Lower leg skin (tissue), 4 donors: ENCODE data around the gene THAP9. TPM values are rescaled to one million over a fixed set of nuclear protein-coding genes. Genes with fewer than 3 reads are reported as not detected.

Experiments used
- DNase-seq, 2 donors: peaks; one replicate each; pipeline ENCODE4 v3.0.0-alpha.2; 2019; ENCODE audit warnings: low spot score in 2 of 2
- H3K4me3 ChIP-seq: fragments of 200-600 bp; sonication (generic); 2 replicates; pipeline ENCODE4 v1.5.1; 2017; ENCODE audit warnings: mild to moderate bottlenecking, low read depth; ENCODE audit not compliant: poor library complexity, severe bottlenecking
- CTCF ChIP-seq, 3 donors: fragments of 450-650 bp; IDR thresholded peaks; one replicate each; pipeline ENCODE4 v1.5.1; 2016; ENCODE audit warnings: antibody characterized with exemption in 3 of 3, mild to moderate bottlenecking in 3 of 3, moderate library complexity in 2 of 3
- POLR2A ChIP-seq, 2 donors: fragments of 450-650 bp; IDR thresholded peaks; one replicate each; pipeline ENCODE4 v1.6.1; 2016 to 2017; ENCODE audit warnings: antibody characterized with exemption in 2 of 2, mild to moderate bottlenecking in 1 of 2, moderate library complexity in 1 of 2
- WGBS, 2 donors: methylation state at CpG; one replicate each; pipeline ENCODE4 v1.1.5; 2018; 5-methylcytosine and 5-hydroxymethylcytosine counted together
- intact Hi-C: fragments of 100-400 bp; cut with DNase I; formaldehyde crosslinking; loops from one replicate; pipeline ENCODE4 v1.15.0; 2023; ENCODE audit warnings: low total_unique reads
- total RNA-seq, 4 donors: library from RNA; depleted of rRNA; stranded (reverse); fragments of >200 nt; gene quantifications; one replicate each; pipeline ENCODE4 v1.1.0, GENCODE V29; 2016

The THAP9 gene
- total RNA-seq, 4 donors from 2014 or later: 3.2 to 3.8 (median 3.5) TPM

GRCh38 chr4:82934441-82934840 is 33.9 kb downstream of the THAP9 start:
- TF ChIP-seq CTCF (IDR thresholded peaks at IDR 0.05) (no peak), POLR2A (IDR thresholded peaks at IDR 0.05) (no peak)
- no peak for DNase-seq
- no peak overlapping the region for H3K4me3 ChIP-seq
- intact Hi-C loops: no loop called here

GRCh38 chr4:82939414-82939813 is 38.9 kb downstream of the THAP9 start:
- no peak for DNase-seq
- intact Hi-C loops: no loop called here
- TF ChIP-seq POLR2A (IDR thresholded peaks at IDR 0.05) (no peak), CTCF (IDR thresholded peaks at IDR 0.05) (no peak)
- no peak overlapping the region for H3K4me3 ChIP-seq
- whole genome bisulfite sequencing, 2 donors: 72 to 81% methylated on average over 2 of the region's 2 CpGs

- intact Hi-C loops: no loop called here
- no peak overlapping the region for H3K4me3 ChIP-seq
- no peak for DNase-seq
- TF ChIP-seq POLR2A (IDR thresholded peaks at IDR 0.05) (no peak), CTCF (IDR thresholded peaks at IDR 0.05) (no peak)
Observed at GRCh38 chr4:82947498-82947897, 47.0 kb downstream of the THAP9 start.

- TF ChIP-seq POLR2A (IDR thresholded peaks at IDR 0.05): no peak
- TF ChIP-seq CTCF (IDR thresholded peaks at IDR 0.05): no peak
- no peak overlapping the region for H3K4me3 ChIP-seq
- intact Hi-C loops: no loop called here
- 96 to 97% methylated on average over 1 of the region's 1 CpG for WGBS, 2 donors
- no peak for DNase-seq
Observed at GRCh38 chr4:82948647-82949204, 48.2 kb downstream of the THAP9 start.

GRCh38 chr4:82951196-82951595 is 50.7 kb downstream of the THAP9 start:
- WGBS, 2 donors: 79 to 80% methylated on average over 2 of the region's 2 CpGs
- intact Hi-C loops: no loop called here
- no peak for DNase-seq
- TF ChIP-seq POLR2A (IDR thresholded peaks at IDR 0.05): no peak
- TF ChIP-seq CTCF (IDR thresholded peaks at IDR 0.05): no peak
- no peak overlapping the region for H3K4me3 ChIP-seq

GRCh38 chr4:82954212-82954611 is 53.7 kb downstream of the THAP9 start:
- WGBS, 2 donors: 91 to 96% methylated on average over 4 of the region's 4 CpGs
- intact Hi-C loops: no loop called here

More at GRCh38 chr4:82954212-82954611, 53.7 kb downstream of the THAP9 start:
- TF ChIP-seq CTCF (IDR thresholded peaks at IDR 0.05) (no peak), POLR2A (IDR thresholded peaks at IDR 0.05) (no peak)
- H3K4me3 ChIP-seq: no peak overlapping the region
- no peak for DNase-seq
